Hepatocyte (in vitro differentiated cells): Measurements from ENCODE around the gene CDH4.

Experiments used
- EZH2phosphoT487 ChIP-seq: fragments of 200-600 bp; sonication (generic); IDR thresholded peaks from one replicate; pipeline ENCODE4 v1.6.1; 2018; ENCODE audit warnings: antibody characterized with exemption, mild to moderate bottlenecking, low read depth, moderate library complexity; ENCODE audit not compliant: unreplicated experiment, severe bottlenecking
- TF ChIP-seq, protein P1 (sequence below): fragments of 200-600 bp; sonication (generic); IDR thresholded peaks from 2 replicates; pipeline ENCODE4 v1.5.1; 2016; ENCODE audit warnings: antibody characterized with exemption, mild to moderate bottlenecking; ENCODE audit not compliant: poor library complexity

DNA sequence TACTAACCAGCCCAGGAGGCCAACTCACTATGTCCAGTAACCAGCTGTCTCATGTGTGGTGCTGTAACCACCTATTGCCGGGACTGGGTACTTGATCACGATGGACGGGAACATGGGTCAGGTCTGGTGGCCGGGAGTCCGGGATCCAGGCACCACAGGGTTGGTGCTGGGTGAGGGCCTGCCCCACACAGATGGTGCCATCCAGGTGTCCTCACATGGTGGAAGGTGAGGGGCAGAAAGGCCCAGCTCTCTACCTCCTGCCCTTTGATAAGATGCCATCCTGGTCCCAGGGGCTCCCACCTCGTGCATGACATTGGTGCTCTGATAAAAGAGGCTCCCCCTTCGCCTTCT, 697.3 kb downstream of the CDH4 start:
- TF ChIP-seq, protein P1, sequence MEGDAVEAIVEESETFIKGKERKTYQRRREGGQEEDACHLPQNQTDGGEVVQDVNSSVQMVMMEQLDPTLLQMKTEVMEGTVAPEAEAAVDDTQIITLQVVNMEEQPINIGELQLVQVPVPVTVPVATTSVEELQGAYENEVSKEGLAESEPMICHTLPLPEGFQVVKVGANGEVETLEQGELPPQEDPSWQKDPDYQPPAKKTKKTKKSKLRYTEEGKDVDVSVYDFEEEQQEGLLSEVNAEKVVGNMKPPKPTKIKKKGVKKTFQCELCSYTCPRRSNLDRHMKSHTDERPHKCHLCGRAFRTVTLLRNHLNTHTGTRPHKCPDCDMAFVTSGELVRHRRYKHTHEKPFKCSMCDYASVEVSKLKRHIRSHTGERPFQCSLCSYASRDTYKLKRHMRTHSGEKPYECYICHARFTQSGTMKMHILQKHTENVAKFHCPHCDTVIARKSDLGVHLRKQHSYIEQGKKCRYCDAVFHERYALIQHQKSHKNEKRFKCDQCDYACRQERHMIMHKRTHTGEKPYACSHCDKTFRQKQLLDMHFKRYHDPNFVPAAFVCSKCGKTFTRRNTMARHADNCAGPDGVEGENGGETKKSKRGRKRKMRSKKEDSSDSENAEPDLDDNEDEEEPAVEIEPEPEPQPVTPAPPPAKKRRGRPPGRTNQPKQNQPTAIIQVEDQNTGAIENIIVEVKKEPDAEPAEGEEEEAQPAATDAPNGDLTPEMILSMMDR, result no peak
- no peak for TF ChIP-seq EZH2phosphoT487
